GM21526 (cell line): ENCODE data around the gene FAM81B.
A peak's percentile ranks its signal among the peaks of the same experiment; 100 is the strongest.

Experiments used
- ATAC-seq: cut with Tn5 transposase; IDR thresholded peaks from one replicate; pipeline ENCODE4 v1.9.1; 2021; ENCODE audit warnings: moderate library complexity; ENCODE audit not compliant: unreplicated experiment, low FRiP score

FAM81B gene

DNA sequence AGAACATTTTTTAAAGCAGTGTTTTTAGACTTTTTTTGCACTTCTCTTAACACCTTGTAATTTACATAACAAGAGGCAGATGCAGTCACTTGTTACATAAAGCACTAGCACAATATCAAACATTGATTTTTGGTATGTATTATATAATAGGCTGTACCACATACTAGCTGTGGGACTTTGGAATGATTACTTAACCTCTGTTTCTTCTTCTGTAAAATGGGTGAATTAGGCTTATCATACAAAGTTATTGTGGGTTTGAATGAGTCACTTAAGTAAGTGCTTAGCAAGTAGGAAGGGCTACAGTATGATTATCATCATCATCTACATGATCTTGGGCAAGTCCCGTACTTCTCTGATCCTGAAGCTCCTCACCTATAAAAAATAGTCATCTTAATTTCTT lies 2.1 kb downstream of the FAM81B start:
- ATAC-seq: no peak

- no peak for ATAC-seq
These were observed 7.8 kb downstream of the FAM81B start for GRCh38 chr5:95398989-95399388.

- no peak for ATAC-seq
These were observed 10.5 kb downstream of the FAM81B start for GRCh38 chr5:95401626-95402025.

- no peak for ATAC-seq
These were observed 12.8 kb downstream of the FAM81B start for GRCh38 chr5:95403996-95404395.

- ATAC-seq: no peak
These were observed 15.4 kb downstream of the FAM81B start for GRCh38 chr5:95406426-95407090.

- no peak for ATAC-seq
These were observed 19.1 kb downstream of the FAM81B start for GRCh38 chr5:95410279-95410678.

- no peak for ATAC-seq
These were observed 20.3 kb downstream of the FAM81B start for GRCh38 chr5:95411474-95411873.

DNA sequence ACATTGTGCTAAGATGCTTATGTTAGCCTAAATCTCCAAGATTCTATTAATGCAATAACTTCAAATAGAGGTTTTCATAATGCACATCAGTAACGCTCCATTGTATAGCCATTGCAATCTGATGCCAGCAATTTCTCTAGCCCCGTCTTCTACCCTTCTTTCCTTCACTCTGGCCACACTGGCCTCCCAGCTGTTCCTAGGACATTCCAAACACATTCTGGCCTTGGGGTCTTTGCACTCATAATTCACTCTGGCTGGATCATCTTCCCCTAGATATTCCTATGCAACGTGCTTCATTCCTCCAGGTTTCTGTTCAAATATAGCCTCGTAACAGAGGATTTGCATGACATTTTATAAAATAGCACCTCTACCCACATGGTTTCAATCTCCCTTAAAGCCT lies 23.3 kb downstream of the FAM81B start:
- no peak for ATAC-seq

DNA sequence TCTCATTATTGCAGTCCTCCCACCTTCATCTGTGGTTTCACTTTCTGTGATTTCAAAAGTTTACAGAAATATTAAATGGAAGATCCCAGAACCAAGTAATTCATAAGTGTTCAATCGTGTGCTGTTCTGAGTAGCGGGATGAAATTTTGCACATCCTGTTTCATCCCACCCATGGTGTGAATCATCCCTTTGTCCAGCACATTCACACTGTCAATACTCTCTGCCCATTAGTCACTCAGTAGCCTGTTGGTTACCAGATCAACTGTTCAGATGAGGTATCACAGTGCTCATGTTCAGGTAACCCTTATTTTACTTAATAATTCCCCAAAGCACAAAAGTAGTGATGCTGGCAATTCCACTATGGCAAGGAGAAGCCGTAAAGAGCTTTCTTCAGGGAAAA lies 26.8 kb downstream of the FAM81B start:
- ATAC-seq: no peak

DNA sequence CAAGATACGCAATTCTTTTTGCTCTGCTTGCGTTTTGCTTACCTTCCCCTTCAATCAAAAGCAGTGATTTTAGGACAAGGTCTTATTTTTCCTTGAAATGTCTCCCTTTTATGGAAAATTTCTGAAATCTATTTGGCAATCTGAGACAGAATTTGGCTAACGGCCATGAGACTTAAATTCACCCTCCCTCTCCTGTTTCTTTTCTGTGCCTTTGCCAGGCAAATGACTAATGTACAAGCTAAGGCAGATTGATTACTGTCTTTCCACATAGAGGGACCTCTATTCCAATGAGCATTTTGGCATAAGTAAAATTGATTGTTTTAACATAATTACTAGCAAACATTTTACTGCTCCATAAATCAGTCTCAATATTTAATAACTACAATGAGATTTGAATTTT lies 31.7 kb downstream of the FAM81B start:
- no peak for ATAC-seq

DNA sequence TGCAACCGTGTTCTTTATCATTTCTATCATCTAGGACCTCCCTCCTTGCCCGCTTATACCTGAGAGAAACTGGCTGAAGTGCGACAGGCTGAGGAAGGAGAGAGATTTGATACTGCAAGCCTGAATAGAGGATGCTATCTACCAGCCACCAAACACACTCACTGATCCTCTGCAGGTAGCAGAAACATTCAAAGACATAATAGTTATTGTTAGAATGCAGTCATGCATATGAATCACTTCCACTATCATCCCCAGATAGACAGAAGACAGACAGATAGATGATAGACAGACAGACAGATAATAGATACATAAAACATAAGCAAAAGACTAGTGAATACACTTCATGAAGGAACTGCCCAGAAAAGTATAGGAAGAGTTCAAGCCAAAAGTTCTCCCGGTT lies 32.9 kb downstream of the FAM81B start:
- ATAC-seq: no peak

DNA sequence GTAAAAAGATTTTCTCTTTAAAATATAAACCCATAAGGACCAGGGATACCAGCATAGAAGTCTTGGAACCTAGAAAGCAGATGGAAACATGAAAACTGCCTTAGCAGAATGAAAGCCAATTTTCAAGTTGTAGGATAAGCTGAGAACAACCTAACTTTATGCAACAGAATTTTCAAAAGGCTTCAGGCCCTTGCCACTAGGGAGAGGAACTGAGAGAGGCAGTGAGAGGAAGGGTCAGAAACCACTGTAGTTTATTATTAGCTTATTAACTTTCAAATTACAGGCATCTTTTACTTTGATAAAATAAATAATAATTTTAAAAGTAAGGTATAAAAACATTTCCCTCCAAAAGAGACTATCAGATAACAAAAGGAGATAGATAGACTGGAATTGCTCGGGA lies 33.4 kb downstream of the FAM81B start:
- ATAC-seq: peak; percentile 74

- no peak for ATAC-seq
These were observed 35.1 kb downstream of the FAM81B start for GRCh38 chr5:95426227-95426626.

- ATAC-seq: no peak
These were observed 41.6 kb downstream of the FAM81B start for GRCh38 chr5:95432779-95433178.

GRCh38 chr5:95439801-95440493 lies 48.8 kb downstream of the FAM81B start:
- ATAC-seq: no peak

GRCh38 chr5:95440825-95441224 lies 49.7 kb downstream of the FAM81B start:
- no peak for ATAC-seq

DNA sequence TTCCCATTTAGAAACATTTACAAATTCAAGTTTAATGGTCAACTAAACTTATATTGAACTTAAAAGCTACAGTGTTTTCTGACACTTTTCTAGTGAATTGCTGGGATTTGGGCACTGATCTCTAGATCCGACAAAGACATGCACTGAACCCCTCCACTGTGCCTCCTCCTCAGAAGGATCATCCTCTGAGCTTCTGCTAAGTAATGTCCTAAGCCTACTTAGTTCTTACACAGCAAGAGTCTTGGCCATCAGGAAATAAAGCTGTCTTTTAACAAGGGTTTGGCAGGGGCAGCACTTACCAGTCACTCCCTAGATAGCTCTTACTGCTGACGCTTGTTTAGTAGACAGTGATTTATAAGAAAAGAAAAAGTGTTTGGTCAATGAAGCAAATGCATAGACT lies 50.5 kb downstream of the FAM81B start:
- no peak for ATAC-seq

DNA sequence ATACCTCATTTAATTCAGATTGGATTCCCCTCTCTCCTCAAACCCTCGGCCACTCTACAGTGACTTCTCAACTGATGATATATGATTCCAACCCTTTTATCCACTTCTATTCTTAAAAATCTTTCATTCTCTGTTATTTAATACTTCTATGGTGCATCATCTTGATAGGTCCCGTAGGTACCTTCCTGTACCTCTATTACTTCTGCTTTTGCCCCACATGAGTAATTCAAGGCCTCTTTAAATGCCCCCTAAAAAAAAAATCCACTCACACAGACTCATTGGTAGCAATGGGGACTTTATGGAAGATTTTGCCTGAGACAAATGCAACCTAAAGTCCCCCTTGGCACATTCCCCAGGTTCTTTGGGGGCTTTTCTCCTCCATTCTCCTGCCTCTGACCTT lies 54.3 kb downstream of the FAM81B start:
- no peak for ATAC-seq

- ATAC-seq: no peak
These were observed 54.8 kb downstream of the FAM81B start for GRCh38 chr5:95445995-95446394.

DNA sequence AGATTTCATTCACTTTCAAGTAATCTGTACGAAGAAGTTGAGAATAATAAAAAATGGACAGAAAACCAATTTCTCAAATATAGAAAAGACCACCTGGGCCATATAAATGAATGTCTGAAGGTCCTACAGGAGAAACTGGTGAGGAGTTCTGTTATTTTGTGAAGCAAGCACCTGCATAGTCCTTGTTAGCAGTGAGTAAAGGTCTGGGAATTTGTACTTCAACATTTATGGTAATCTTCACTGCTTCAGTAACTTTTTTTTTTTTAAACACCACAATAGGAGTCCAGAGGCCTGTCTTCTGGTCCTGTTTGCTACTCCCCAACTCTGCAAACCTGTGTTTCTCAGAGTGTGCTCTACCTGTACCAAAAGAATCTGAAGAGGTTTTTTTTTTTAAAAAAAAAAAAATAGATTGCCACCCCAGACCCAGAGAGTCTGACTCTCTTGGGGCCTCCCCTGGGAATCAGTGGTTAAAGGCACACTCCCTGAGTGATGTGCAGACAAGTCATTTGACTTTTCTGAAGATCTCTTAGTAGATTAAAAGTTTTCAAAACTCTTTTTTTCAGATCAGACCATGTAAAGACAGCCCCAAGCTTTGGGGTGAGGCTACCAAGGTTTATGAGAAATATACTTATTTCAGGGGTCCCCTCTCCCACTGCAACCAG lies 55.5 kb downstream of the FAM81B start:
- no peak for ATAC-seq

- ATAC-seq: no peak
These were observed 56.8 kb downstream of the FAM81B start for GRCh38 chr5:95447961-95448360.

GRCh38 chr5:95448789-95449188 lies 57.6 kb downstream of the FAM81B start:
- no peak for ATAC-seq
